HEK293 (cell line): ENCODE measurements around the gene SCRN1.

Experiments
- CTCF ChIP-seq: fragments of 450-650 bp; formaldehyde crosslinking; IDR thresholded peaks from 2 replicates; pipeline ENCODE4 v1.5.1; 2016; ENCODE audit warnings: missing biosample characterization, missing genetic modification characterization
- SALL2 ChIP-seq: fragments of 450-650 bp; formaldehyde crosslinking; IDR thresholded peaks from 2 replicates; pipeline ENCODE4 v1.5.0; 2017; ENCODE audit warnings: missing biosample characterization, mild to moderate bottlenecking, missing genetic modification characterization, borderline replicate concordance
- ZBTB7A ChIP-seq: fragments of 450-650 bp; formaldehyde crosslinking; IDR thresholded peaks from 2 replicates; pipeline ENCODE4 v1.5.1; 2016; ENCODE audit warnings: low read depth, missing biosample characterization, missing genetic modification characterization

GRCh38 chr7:29888006-29888405, 101.6 kb downstream of the SCRN1 start:
- TF ChIP-seq ZBTB7A (tag by site-specific recombination) (no peak), CTCF (no peak), SALL2 (tag by site-specific recombination) (no peak)
